GM21825 (cell line): ENCODE data around the gene MYL10.
"Not testable (repeated sequence)": the region's sequence is repeated elsewhere in the genome, so short reads cannot be mapped to it uniquely, and the experiment has no call there.

ENCODE experiments used
- ATAC-seq: cut with Tn5 transposase; IDR thresholded peaks from one replicate; pipeline ENCODE4 v1.9.1; 2021; ENCODE audit warnings: mild to moderate bottlenecking, moderate library complexity; ENCODE audit not compliant: unreplicated experiment

MYL10 gene

GRCh38 chr7:101657171-101657570 lies 28.1 kb upstream of the MYL10 start:
- ATAC-seq = no peak

- no peak for ATAC-seq
These were observed 22.0 kb upstream of the MYL10 start for GRCh38 chr7:101651112-101651511.

- ATAC-seq = no peak
These were observed 21.5 kb upstream of the MYL10 start for GRCh38 chr7:101650579-101651081.

GRCh38 chr7:101647876-101648275 lies 18.8 kb upstream of the MYL10 start:
- ATAC-seq = not testable (repeated sequence)

- ATAC-seq = no peak
These were observed 16.9 kb upstream of the MYL10 start for GRCh38 chr7:101645951-101646350.

GRCh38 chr7:101644879-101645278 lies 15.8 kb upstream of the MYL10 start:
- ATAC-seq = no peak

- ATAC-seq = not testable (repeated sequence)
These were observed 10.0 kb upstream of the MYL10 start for GRCh38 chr7:101639127-101639526.

GRCh38 chr7:101636822-101637623 lies 7.9 kb upstream of the MYL10 start:
- ATAC-seq = no peak

GRCh38 chr7:101635484-101635883 lies 6.4 kb upstream of the MYL10 start:
- ATAC-seq = no peak

- no peak for ATAC-seq
These were observed 5.2 kb upstream of the MYL10 start for GRCh38 chr7:101634196-101634717.

- ATAC-seq = no peak
These were observed 4.4 kb upstream of the MYL10 start for GRCh38 chr7:101633511-101633910.

- no peak for ATAC-seq
These were observed 3.5 kb upstream of the MYL10 start for GRCh38 chr7:101632641-101633040.

- no peak for ATAC-seq
These were observed 2.2 kb upstream of the MYL10 start for GRCh38 chr7:101631224-101631714.

GRCh38 chr7:101630591-101630990 lies 1.5 kb upstream of the MYL10 start:
- no peak for ATAC-seq

GRCh38 chr7:101628522-101628921 lies 574 bp downstream of the MYL10 start:
- no peak for ATAC-seq

GRCh38 chr7:101626758-101627157 lies 2.3 kb downstream of the MYL10 start:
- ATAC-seq = no peak

GRCh38 chr7:101626069-101626671 lies 2.9 kb downstream of the MYL10 start:
- no peak for ATAC-seq

- ATAC-seq = no peak
These were observed 3.9 kb downstream of the MYL10 start for GRCh38 chr7:101625031-101625791.

- ATAC-seq = no peak
These were observed 4.7 kb downstream of the MYL10 start for GRCh38 chr7:101624246-101625001.

- no peak for ATAC-seq
These were observed 6.4 kb downstream of the MYL10 start for GRCh38 chr7:101622609-101623173.
